GM21526 (cell line): Measurements from ENCODE around the gene CD226.

Source experiments
- ATAC-seq: cut with Tn5 transposase; IDR thresholded peaks from one replicate; pipeline ENCODE4 v1.9.1; 2021; ENCODE audit warnings: moderate library complexity; ENCODE audit not compliant: unreplicated experiment, low FRiP score

The CD226 gene

DNA sequence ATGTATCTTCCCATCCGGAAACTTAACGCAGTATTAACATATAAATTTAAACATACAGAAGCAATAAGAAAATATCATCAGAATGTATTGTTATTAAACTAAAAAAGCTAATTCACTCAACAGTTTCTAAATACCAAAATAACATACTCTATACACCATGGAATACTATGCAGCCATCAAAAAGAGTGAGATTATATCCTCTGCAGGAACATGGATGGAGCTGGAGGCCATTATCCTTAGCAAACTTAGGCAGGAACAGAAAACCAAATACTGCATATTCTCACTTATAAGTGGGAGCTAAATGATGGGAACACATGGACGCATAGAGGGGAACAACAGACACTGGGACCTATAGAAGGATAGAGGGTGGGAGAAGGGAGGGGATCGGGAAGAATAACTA lies 127.1 kb downstream of the CD226 start:
- no peak for ATAC-seq

DNA sequence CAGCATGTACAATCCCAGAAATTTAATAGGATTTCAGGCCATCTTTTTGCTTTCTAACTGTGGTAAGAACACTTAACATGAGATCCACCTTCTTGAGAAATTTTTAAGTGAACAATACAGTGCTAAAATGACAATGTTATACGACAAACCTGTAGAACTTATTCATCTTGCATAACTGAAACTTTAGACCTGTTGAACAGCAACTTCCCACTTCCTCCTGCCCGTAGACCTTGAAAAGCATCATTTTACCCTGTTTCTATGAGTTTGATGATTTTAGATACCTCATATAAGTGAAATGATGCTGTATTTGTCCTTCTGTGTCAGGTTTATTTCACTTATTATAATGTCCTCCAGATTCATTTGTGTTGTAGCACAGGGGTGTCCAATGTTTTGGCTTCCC lies 128.2 kb downstream of the CD226 start:
- ATAC-seq = no peak

DNA sequence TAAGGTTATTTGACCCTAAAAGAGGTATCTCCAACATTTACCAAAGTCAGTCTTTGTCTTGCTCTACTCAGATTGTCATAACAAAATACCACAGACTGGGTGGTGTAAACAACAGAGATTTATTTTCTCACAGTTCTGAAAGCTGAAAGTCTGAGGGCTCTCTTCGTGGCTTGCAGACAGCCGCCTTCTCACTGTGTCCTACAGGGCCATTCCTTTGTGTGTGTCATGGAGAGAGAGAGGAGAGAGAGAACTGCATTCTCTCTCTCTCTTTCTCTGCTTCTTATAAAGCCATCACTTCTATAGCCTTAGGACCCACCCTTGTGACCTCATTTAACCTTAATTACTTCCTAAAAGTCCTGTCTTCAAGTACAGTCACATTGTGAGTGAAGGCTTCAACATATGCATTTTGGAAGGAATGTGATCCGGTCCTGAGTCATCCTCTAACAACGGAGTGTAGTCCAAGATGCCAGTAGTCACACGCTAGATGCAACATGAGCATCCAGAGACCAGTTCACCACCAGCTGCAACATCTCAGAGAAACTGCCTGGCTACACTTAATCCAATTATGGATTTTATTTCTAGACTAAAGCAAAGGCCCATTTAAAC lies 130.2 kb downstream of the CD226 start:
- ATAC-seq = no peak

DNA sequence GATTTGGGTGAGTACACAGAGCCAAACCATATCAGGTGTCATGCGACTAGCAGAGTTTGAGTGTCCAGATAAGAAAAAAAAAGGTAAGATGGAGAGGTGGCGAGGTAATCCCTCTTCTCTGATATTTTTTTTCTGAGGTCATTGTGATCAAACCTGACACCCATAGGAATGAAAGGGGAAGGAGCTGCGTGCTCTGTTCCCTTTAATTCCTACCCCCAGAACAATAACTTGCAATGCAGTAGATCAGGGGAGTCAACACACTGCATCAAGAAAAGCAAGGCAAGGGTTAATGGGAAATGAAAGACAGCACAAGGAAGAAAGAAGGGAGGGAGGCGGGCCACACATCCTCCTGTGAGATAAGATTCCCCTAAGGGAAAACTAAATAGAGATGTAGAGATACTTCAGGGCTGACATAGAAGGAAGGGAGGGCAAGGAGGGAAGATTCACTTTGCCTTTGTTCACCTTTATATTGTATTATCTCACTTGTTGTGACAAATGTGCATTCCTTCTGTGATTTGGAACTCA lies 132.8 kb downstream of the CD226 start:
- ATAC-seq = no peak

DNA sequence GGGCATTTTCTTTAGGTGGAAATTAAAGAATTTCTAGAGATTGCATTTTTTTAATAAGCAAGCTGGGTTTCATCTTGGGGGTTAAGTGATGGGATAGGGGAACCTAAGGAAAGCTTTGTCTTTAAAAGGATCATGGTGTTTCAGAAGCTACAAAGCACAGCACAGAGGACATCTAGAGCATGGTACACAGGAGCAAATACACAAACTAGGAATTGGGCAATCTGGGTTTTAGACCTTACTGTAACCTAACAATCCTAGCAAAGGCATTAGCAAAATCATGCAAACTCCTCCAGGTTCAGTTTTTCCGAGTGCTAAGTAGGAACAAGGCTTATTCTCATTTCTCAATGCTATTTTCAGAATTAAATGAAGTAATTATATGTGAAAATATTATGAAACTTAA lies 134.1 kb downstream of the CD226 start:
- no peak for ATAC-seq

DNA sequence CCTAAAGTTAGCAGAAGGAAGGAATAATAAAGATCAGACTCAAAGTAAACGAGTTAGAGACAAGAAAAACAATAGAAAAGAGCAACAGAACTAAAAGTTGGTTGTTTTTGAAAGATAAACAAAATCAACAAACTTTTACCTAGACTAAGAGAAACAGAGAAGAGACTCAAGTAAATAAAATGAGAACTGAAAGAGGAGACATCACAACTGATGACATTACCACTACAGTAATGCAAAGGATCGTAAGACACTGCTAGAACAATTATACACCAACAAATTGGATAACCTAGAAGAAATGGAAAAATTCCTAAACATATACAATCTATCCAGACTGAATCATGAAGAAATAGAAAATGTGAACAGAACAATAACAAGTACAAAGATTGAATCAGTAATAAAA lies 139.3 kb downstream of the CD226 start:
- ATAC-seq = no peak

DNA sequence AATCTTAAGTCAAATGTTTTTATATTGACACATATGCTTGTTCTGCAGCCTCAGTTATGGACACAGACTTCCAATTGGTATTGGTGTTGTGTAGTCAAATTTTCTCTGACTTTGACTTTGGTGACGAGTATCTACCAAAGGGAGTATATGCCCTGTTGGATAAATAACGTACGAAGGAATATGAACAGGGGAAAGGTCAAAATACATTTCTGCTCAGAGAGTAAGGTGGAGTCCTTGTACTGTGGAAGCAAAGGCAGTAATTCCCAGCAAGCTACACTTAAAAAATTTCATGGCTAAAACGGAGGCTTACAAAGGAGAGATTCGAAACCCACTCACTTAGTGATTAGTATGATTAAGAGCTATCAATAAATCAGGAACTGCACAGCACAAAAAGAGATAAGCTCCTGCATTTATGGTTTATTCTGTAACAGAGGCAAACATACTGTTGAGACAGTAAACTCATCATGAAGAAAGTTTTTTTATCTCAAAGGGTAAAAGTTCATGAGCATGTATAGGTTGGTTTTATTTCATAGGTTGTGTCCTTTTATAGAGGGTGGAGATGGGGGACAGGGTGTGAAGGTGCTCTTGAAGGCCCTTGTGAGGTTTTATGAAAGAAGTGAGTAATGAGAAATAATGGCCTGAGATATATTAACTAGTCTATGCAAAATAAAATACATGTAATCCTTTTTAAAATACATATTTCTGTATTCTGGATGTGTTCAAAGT lies 142.7 kb downstream of the CD226 start:
- no peak for ATAC-seq
